Retinal pigment epithelial cell (primary cell): ENCODE data around the gene ARHGAP20.
A peak's percentile ranks its signal among the peaks of the same experiment; 100 is the strongest.

ENCODE experiments used
- DNase-seq: peaks from one replicate; pipeline ENCODE4 v3.0.0-alpha.2; 2010; ENCODE audit warnings: low read depth
- H3K4me3 ChIP-seq: 2 replicates; pipeline ENCODE4 v1.5.1; 2011; ENCODE audit warnings: mild to moderate bottlenecking, low read length, control low read depth, moderate library complexity
- CTCF ChIP-seq: conservative IDR thresholded peaks from 2 replicates; pipeline ENCODE4 v1.5.1; 2011; ENCODE audit warnings: low read depth, low read length, control low read depth, inconsistent platforms

Gene ARHGAP20

DNA sequence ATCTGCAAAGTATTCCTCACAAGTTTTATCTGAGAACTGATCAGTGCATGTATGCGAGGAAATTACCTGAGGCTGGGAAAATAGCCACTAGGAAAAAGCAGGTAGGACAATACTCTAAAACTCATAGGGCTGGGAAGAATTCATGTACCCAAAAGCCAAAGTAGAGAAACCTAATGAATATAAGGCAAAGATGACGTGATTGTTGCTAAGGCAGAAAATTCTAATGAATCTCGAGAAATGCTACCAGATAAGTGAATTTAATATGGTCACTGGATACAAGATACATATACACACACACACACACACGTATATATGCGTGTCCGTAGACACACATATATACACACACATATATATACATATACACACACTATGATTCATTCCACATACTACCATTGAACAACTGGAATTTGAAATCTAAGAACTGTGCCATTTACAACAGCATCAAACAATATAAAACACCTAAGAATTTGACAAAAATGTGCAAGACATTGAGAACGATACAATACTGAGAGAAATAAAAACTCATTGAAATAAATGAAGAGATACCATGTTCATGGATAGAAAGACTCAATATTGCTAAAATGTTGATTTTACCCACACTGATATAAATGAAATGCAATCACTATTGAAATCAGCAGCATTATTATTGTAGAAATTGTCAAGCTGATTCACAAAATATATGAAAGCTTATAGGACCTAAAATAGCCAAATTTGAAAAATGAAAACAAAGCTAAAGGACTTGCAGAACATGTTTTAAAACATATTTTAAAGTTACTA, 46.4 kb downstream of the ARHGAP20 start:
- no peak overlapping the region for H3K4me3 ChIP-seq
- TF ChIP-seq CTCF = no peak
- no peak for DNase-seq

GRCh38 chr11:110655967-110656366, 56.3 kb downstream of the ARHGAP20 start:
- TF ChIP-seq CTCF = no peak
- H3K4me3 ChIP-seq = no peak overlapping the region
- DNase-seq = no peak

- H3K4me3 ChIP-seq = no peak overlapping the region
- TF ChIP-seq CTCF = no peak
- no peak for DNase-seq
Measured at GRCh38 chr11:110654456-110654855, 57.8 kb downstream of the ARHGAP20 start.

DNA sequence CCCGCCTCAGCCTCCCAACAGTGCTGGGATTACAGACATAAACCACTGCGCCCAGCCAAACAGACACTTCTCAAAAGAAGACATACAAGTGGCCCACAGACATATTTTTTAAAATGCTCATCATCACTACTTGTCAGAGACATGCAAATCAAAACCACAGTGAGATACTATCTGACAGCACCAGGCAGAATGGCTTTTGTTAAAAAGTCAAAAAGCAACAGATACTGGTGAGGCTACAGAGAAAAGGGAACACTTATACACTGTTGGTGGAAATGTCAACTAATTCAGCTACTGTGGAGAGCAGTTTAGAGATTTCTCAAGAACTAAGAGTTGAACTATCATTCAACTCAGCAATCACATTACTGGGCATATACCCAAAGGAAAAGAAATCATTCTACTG, 67.0 kb downstream of the ARHGAP20 start:
- H3K4me3 ChIP-seq = no peak overlapping the region
- no peak for DNase-seq
- no peak for TF ChIP-seq CTCF

DNA sequence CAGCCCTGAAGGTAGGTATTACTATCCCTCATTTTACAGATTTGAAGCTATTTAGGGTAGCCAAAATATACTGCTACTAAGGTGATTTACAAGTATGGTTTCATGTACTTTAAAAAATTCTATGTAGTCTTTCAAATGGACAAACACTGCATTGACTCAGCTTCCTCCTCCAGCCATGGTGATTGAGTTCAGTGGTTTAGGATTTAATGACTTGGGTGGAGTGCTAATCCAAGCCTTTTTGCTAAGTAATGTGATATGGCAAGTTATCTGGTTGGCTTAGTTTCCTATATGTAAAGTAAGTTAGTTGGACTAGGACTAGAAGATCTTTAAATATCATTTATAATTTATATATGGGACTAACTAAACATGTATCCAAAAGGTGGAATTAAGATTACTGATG, 77.9 kb downstream of the ARHGAP20 start:
- no peak for DNase-seq
- no peak overlapping the region for H3K4me3 ChIP-seq
- TF ChIP-seq CTCF = no peak

DNA sequence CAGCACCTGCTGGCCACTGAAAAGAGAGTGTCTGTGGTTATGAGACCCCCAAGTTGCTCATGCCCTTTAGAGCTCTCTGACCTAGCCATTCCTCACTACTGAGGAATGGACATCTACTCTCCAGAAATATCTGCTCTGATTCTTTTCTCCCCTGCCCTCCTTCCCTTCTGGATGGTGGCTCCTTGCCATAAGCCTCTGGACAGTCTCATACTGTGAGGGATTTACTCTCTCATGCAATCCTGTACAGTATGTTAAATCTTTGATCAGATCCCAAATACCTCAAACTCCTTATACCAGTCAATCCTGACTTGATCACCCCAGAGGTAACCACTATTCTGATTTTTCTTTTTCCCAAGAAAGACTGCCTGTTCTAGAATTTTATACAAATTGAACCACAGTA, 80.7 kb downstream of the ARHGAP20 start:
- no peak overlapping the region for H3K4me3 ChIP-seq
- DNase-seq = peak; percentile 12
- TF ChIP-seq CTCF = no peak

DNA sequence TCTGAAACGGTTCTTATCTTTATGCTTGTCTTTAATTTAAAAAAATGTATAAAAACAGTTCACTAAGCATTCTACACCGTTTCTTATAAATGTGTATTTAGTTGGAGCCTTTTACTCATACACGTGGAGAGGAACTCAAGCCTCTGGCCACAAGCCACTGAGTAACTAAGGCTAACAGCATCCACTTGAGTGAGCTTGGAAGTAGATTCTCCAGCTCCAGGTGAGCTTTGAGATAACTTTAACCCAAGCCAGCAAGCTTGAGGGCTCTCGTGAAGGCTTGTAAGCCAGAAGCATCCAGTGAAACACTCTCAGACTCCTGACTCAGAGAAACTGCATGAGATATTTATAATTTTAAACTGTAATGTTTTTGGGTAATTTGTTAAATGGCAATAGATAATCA, 82.6 kb downstream of the ARHGAP20 start:
- no peak for DNase-seq
- H3K4me3 ChIP-seq = no peak overlapping the region
- TF ChIP-seq CTCF = no peak
